ENCODE data around the gene ALG9.
"Not testable (repeated sequence)": the region's sequence is repeated elsewhere in the genome, so short reads cannot be mapped to it uniquely, and the experiment has no call there.

The ALG9 gene

DNA sequence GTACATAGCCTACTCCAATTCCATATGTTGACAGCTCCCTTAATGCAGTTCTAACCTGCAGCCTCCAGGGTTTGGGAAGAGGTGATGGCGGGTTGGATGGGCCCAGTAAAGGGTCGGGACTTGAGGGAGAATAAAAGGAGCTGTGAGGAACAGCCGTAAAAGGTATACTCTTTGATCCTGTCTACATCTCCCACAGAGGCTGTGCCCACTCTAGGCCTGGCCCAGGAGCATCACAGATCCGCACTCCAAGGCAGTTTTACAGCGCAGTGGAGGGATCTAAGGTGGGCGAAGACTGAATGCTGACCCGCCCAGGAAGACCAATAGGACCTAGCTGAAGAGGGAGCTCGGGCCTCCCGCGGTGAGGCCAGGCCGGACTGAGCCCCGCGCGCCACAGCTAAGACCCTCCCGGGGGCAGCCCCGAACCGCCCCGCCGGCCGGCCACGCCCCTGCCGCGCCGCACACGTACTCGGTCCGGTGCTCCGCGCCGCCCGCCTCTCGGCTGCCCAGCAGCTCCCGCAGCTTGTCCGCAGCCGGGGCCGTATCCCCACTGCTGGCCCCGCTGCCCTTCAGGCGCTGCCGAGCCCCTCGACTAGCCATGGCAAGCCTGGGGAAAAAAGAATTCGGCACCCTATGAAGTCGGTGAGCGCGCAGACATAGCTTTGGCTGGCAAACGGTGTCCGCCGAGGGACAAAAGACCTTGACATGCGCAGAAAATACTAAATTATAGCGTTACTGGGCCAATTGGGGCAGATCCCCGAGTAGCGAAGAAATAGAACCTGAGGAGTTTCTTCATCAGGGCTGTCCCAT is at the start of gene ALG9:
Gene ALG9, minus strand, starts transcription at position 696 of the 807 bp plus-strand sequence. Its CDS starts 99 bp downstream, at position 597.
- DNase-seq: peak; percentile 93

- DNase-seq: no peak
Observed at GRCh38 chr11:111920908-111921307, 49.5 kb upstream of the ALG9 start.

GRCh38 chr11:111918390-111919256 is 47.2 kb upstream of the ALG9 start, which contains the start of gene C11orf52:
Gene C11orf52 (plus strand): TSS chr11:111918913. CDS start chr11:111918973, 60 bp downstream.
- no peak for DNase-seq

- DNase-seq: no peak
Observed at GRCh38 chr11:111917788-111918187, 46.4 kb upstream of the ALG9 start.

GRCh38 chr11:111917312-111917711 is 45.9 kb upstream of the ALG9 start:
- DNase-seq: no peak

DNA sequence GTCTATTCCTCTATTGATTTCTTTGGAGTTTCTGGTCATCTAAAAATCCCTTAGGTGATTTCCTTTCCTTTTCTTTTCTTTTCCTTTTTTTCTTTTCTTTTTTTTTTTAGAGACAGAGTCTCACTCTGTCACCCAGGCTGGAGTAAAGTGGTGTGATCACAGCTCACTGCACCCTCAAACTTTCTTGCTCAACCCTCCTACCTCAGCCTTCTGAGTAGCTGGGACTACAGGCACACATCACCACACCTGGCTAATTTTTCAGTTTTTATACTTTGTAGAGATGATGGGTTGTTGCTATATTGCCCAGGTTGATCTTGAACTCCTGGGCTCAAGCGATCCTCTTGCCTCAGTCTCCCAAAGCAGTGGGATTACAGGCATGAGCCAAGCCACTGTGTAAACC is 45.4 kb upstream of the ALG9 start:
- no peak for DNase-seq

- DNase-seq: no peak
Observed at GRCh38 chr11:111913997-111914396, 42.6 kb upstream of the ALG9 start.

DNA sequence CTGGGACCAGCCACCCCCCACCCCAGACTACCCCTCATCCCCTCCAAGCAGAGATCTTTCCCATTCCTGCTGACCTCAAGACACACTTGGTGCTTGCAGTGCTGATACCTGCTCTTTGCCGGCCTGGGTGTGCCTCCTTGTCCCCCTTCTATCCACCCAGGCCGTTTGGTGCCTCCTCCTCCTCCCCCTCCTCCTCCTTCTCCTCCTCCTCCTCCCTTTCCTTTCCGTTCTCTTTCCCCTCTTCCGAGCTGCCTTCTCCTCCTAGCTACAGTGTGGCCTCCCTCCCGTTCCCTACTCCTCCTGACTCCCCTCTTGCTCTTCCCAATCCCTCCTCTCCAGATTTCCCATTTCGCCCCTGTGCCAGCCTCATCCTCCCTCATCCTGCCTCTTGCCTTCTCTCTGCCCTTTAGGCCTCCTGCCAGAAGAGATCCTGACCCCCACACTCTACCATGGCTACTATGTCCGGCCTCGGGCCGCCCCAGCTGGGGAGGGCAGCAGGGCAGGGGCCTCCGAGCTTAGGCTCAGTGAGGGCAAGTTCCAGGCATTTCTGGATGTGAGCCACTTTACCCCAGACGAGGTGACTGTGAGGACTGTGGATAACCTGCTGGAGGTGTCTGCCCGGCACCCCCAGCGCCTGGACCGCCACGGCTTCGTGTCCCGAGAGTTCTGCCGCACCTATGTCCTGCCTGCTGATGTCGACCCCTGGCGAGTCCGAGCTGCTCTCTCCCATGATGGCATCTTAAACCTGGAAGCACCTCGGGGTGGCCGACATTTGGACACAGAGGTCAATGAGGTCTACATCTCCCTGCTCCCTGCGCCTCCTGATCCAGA is 41.9 kb upstream of the ALG9 start:
- no peak for DNase-seq

DNA sequence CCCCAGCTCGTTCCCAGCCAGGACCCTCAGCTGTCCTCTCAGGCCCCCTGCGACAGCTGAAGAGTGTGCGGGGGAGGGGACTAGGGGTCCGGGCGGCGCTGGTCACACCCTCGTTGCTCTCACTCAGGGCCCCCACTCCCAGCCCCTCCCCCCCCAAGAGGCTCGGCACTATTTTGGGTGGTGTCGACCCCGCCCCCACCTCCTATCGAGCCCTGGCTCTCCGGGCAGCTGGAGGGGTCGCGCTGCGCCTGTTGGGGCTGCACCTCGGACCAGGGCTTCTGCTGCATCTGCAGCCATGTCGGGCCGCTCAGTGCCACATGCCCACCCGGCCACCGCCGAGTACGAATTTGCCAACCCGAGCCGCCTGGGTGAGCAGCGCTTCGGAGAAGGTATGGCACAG is 41.2 kb upstream of the ALG9 start, which contains the start of gene HSPB2:
Gene HSPB2, plus strand, starts transcription at position 200 of the 400 bp plus-strand sequence. Its CDS starts 96 bp downstream, at position 296.
- no peak for DNase-seq

DNA sequence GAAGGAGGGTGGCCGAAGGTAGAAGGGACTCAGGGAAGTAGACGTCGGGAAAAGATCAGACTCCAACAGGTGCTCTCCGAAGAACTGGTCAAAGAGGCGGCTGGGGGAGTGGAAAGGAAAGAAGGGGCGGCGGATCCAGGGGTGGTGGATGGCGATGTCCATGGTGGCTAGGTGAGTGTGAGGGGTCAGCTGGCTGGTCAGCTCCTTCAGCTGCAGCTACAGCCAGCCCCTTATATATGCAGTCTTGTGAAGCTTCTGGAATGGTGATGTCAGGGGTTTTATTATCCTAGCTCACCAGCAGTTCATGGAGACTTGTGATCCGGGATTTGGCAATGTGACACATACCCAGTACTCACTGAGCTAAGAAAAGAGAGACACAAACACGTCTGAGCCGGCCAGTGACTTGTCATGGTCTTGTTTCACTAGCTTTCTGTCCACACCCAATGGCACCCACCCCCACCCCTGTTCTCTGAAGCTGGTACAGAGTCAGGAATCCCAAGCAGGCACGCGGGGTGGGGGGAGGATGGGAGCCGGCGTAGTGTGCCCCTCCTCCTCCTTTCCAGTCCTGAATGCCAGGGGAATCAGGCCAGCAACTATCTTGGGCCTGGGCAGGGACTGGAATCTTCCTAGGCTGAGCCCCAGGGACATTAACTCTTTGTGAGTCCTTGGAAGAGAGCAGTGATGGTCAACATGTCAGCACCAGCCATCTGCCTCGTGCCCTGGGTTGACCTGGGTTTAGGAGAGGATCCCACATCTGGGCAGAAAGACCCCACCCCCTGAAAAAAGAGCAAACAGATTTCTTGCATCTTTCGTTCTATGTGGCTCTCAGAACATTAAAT is 40.4 kb upstream of the ALG9 start, which contains the start of gene CRYAB:
Gene CRYAB, minus strand, starts transcription at position 208 of the 839 bp plus-strand sequence. Its CDS starts 46 bp downstream, at position 162.
- DNase-seq: no peak

DNA sequence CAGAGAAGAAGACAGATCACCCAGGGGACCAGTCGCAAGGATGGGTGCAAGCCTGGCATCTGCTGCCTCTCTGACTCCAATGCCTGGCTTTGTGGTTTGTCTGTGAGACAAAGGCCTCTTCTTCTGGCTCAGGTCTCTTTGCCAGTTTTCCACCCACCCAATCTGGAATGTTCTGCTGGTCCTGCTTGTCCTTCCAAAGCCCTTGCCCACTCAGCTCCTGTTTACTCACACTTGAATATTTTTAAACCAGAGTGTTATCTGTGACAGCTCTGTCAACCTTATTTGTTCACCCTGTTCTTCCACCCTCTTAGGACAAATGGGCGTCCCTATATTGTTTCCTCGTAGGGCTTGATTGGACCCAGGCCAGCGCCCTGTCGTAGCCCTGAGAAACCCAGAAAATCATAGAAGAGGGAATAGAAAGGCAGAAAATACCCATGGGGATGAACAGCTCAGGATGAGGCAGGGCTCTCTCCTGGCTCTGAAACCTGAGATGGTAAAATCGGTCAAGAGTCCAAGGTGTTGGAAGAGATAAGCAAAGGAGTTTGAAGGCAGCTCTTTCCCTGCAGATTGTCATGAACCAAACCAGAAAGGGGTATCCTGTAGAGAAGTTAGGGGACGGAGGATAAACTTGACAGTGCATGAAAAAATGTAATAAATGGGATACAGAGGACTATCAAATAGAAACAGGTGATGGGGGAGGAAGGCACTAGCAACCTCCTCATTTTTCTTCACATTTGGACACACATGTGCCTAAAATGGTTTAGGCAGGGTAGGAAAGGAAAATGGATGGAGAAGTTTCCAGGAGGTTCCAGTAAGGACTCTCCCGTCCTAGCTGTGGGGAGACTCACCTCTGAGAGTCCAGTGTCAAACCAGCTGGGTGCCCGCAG is 39.5 kb upstream of the ALG9 start:
- DNase-seq: no peak

- DNase-seq: no peak
Observed at GRCh38 chr11:111909378-111909777, 38.0 kb upstream of the ALG9 start.

- DNase-seq: no peak
Observed at GRCh38 chr11:111908639-111909305, 37.4 kb upstream of the ALG9 start.

DNA sequence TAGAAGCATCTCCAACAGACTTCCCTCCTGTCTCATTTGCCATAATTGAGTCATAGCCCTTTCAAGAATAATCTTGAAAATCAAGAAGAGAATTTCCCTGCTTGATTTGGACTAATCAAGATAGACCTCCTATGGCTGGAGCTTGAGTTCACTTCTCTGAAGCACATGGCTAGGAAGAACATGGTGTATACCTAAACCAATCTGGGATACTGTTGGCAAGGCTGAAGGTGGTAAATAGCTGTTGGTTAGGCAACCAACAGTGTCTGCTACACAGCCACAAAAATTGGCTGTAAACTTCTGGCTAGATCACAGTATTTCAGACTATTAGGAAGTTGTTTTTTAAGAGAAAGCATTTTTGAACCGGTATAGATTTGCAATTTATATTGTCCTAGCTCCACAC is 35.3 kb upstream of the ALG9 start:
- DNase-seq: no peak

DNA sequence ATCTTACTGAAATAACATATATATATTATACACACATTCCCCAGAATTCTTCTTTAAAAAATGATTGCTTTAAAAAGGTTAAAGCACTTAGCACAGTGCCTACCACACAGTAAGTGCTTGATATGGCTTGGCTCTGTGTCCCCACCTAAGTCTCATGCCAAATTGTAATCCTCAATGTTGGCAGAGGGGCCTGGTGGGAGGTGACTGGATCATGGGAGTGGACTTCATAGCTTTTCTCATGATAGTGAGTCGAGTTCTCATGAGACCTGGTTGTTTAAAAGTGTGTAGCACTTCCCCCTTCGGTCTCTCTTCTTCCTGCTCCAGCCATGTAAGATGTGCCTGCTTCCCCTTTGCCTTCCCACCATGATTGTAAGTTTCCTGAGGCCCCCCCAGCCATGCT is 34.0 kb upstream of the ALG9 start:
- no peak for DNase-seq

- no peak for DNase-seq
Observed at GRCh38 chr11:111886844-111887243, 15.5 kb upstream of the ALG9 start.

- DNase-seq: no peak
Observed at GRCh38 chr11:111886032-111886431, 14.7 kb upstream of the ALG9 start.

GRCh38 chr11:111885053-111885452 is 13.7 kb upstream of the ALG9 start:
- DNase-seq: not testable (repeated sequence)

DNA sequence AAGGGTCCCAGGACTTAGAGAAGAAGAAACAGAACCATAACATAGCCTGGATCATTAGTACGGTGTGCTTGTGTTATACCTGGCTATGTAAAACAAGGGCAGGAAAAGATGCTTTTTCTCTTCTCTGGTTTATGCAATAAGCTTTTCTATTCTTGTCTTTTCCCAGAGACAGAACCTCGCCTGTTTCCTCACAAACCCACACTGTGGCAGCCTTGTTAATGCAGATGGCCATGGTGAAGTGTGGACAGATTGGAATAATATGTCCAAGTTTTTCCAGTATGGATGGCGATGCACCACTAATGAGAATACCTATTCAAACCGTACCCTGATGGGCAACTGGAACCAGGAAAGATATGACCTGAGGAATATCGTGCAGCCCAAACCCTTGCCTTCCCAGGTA is 10.8 kb upstream of the ALG9 start:
- no peak for DNase-seq

DNA sequence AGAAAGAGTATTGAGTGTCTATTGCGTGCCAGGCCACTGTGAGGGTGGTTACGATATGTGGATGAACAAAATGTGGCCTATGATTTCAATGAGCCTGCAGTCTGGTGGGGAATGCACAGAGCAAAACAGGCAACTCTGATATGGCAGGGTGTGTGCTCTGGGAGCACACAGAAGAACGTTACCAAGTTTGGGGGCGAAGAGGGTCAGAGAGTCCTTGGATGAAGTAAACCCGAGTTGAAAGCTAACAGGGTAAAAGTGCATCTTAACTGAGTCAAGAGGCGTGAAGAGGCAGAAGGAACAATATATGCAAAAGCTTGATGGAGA is 8.2 kb upstream of the ALG9 start:
- no peak for DNase-seq
